ENCODE data around the gene PRUNE1. TPM values are rescaled to one million over a fixed set of nuclear protein-coding genes. Genes with fewer than 3 reads are reported as not detected.

The PRUNE1 gene
- total and polyA plus RNA-seq, 2 of the 4 experiments (the other 2 are of a cell fraction) = 7.9 to 9.4 TPM

- TF ChIP-seq MAFK (IDR thresholded peaks at IDR 0.05; ENCODE audit: low read depth, low read length) = no peak
Measured at GRCh38 chr1:150965605-150966004, 42.6 kb upstream of the PRUNE1 start (continued).

- H3K36me3 ChIP-seq (ENCODE audit: control insufficient read depth, insufficient read depth, low read length) = peaks cover 71% of the 10 kb centered on the region
- H2BK5ac ChIP-seq (ENCODE audit: low read depth, low read length, poor library complexity, severe bottlenecking) = no peak overlapping the region
- no peak overlapping the region for H3K23ac ChIP-seq (ENCODE audit: low read depth, low read length)
- no peak for TF ChIP-seq FOS (IDR thresholded peaks at IDR 0.05; ENCODE audit: low read depth, low read length)
- no peak for TF ChIP-seq NFE2L2 (IDR thresholded peaks at IDR 0.05; ENCODE audit: low read depth, low read length)
- TF ChIP-seq MXI1 (IDR thresholded peaks at IDR 0.05; ENCODE audit: borderline replicate concordance, low read depth, low read length) = no peak
- no peak for TF ChIP-seq RAD21 (IDR thresholded peaks at IDR 0.05; ENCODE audit: low read length)
- no peak for TF ChIP-seq RFX5 (IDR thresholded peaks at IDR 0.05; ENCODE audit: low read depth, low read length)
- no peak for TF ChIP-seq MAZ (IDR thresholded peaks at IDR 0.05; ENCODE audit: borderline replicate concordance, low read depth, low read length)
- TF ChIP-seq RCOR1 (IDR thresholded peaks at IDR 0.05; ENCODE audit: insufficient replicate concordance, low read length) = no peak
- TF ChIP-seq BHLHE40 (IDR thresholded peaks at IDR 0.05; ENCODE audit: low read depth, low read length) = no peak
- no peak for TF ChIP-seq SMC3 (IDR thresholded peaks at IDR 0.05; ENCODE audit: low read depth, low read length)
- TF ChIP-seq CTCF (conservative IDR thresholded peaks at IDR 0.05; ENCODE audit: low read depth, low read length) = no peak
- TF ChIP-seq USF2 (IDR thresholded peaks at IDR 0.05; ENCODE audit: low read depth, low read length) = no peak
- TF ChIP-seq CEBPB (IDR thresholded peaks at IDR 0.05; ENCODE audit: low read depth, low read length) = no peak
- TF ChIP-seq MAFK (IDR thresholded peaks at IDR 0.05; ENCODE audit: low read depth, low read length) = no peak
- TF ChIP-seq CHD1 (IDR thresholded peaks at IDR 0.05; ENCODE audit: low read depth, low read length) = no peak
- TF ChIP-seq, protein P1, sequence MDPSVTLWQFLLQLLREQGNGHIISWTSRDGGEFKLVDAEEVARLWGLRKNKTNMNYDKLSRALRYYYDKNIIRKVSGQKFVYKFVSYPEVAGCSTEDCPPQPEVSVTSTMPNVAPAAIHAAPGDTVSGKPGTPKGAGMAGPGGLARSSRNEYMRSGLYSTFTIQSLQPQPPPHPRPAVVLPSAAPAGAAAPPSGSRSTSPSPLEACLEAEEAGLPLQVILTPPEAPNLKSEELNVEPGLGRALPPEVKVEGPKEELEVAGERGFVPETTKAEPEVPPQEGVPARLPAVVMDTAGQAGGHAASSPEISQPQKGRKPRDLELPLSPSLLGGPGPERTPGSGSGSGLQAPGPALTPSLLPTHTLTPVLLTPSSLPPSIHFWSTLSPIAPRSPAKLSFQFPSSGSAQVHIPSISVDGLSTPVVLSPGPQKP (IDR thresholded peaks at IDR 0.05; ENCODE audit: borderline replicate concordance, low read depth, low read length) = no peak
Measured at GRCh38 chr1:150966011-150966410, 42.2 kb upstream of the PRUNE1 start.

More at GRCh38 chr1:150966011-150966410, 42.2 kb upstream of the PRUNE1 start:
- peaks cover 9% of the 10 kb centered on the region for H3K4me1 ChIP-seq (ENCODE audit: control insufficient read depth, insufficient read depth, low read length)
- no peak overlapping the region for H2BK120ac ChIP-seq (ENCODE audit: low read depth, low read length)
- no peak overlapping the region for H2AK5ac ChIP-seq (ENCODE audit: low read depth, low read length)
- H3K27me3 ChIP-seq (ENCODE audit: control insufficient read depth, insufficient read depth, low read length) = no peaks in the 10 kb centered on the region
- no peak for DNase-seq
- no peak overlapping the region for H3K27ac ChIP-seq (ENCODE audit: insufficient read depth, low read length)
- H3K56ac ChIP-seq (ENCODE audit: extremely low read depth, insufficient read depth, low read length) = no peak overlapping the region
- H3K4me2 ChIP-seq (ENCODE audit: low read depth, low read length) = no peak overlapping the region
- H3K9me3 ChIP-seq (ENCODE audit: control insufficient read depth, insufficient read depth, low read length) = no peaks in the 10 kb centered on the region
- H4K20me1 ChIP-seq (ENCODE audit: insufficient read depth, low read length) = peaks cover 52% of the 10 kb centered on the region
- intact Hi-C loops (cut with micrococcal nuclease) (no loop called here), dilution Hi-C loops (cut with HindIII; ENCODE audit: low sequenced_read_pairs, unreplicated experiment) (no loop called here), in situ Hi-C loops (cut with MboI; ENCODE audit: low sequenced_read_pairs) (no loop called here)
- H4K91ac ChIP-seq (ENCODE audit: insufficient read depth, low read depth, low read length) = no peak overlapping the region
- H4K8ac ChIP-seq (ENCODE audit: low read depth in 2 of 2, low read length in 2 of 2) = no peak overlapping the region
- peaks cover 23% of the 10 kb centered on the region for H3K9me1 ChIP-seq (ENCODE audit: insufficient read depth, low read length)
- H2AFZ ChIP-seq (replicated peaks; ENCODE audit: low read length, poor library complexity) = no peak overlapping the region
- no peak overlapping the region for H3K14ac ChIP-seq (replicated peaks; ENCODE audit: low read depth, low read length)
- BruUV-seq (replicated peaks) = TSS peak; percentile 85
- H3K9ac ChIP-seq (ENCODE audit: low read depth, low read length) = no peak overlapping the region
- H3K4ac ChIP-seq (ENCODE audit: low read depth, low read length) = no peak overlapping the region
- CTCF ChIA-PET = interaction anchor here (1.3 kb wide), 1 partner anchor 13 kb away, joined by 3 read pairs; no protein-coding TSS in a partner anchor
- peaks cover 28 to 62% of the 10 kb centered on the region in 2 experiments for H3K79me1 ChIP-seq (ENCODE audit: low read depth in 1 of 2, low read length in 2 of 2)
- POLR2A ChIA-PET (ENCODE audit: unreplicated experiment) = no interaction called here
- ATAC-seq (ENCODE audit: low read depth) = no peak
- no peak overlapping the region for H2BK20ac ChIP-seq (ENCODE audit: low read depth, low read length)
- H3K4me3 ChIP-seq (ENCODE audit: insufficient read depth, low read depth, low read length) = no peak overlapping the region
- H2BK15ac ChIP-seq (ENCODE audit: low read depth, low read length) = no peak overlapping the region
- no peak overlapping the region for H3K18ac ChIP-seq (ENCODE audit: low read depth, low read length)
- WGBS, 2 experiments (ENCODE audit: extremely low coverage in 2 of 2, insufficient read length in 1 of 2) = no CpG with 5 or more reads among the region's 6 CpGs
- no peak overlapping the region for H4K5ac ChIP-seq (ENCODE audit: low read depth, low read length)
- no peak overlapping the region for H2AK9ac ChIP-seq (replicated peaks; ENCODE audit: low read depth, low read length, poor library complexity)

All from IMR-90 (cell line).